Upper lobe of right lung (tissue), 1 donor: ENCODE results near the gene TMPRSS13. TPM values are rescaled to one million over a fixed set of nuclear protein-coding genes. Genes with fewer than 3 reads are reported as not detected.
A peak's percentile ranks its signal among the peaks of the same experiment; 100 is the strongest.

Experiments used
- ATAC-seq: fragments of 200-7000 bp; cut with Tn5 transposase; one replicate; pipeline ENCODE4 v1.9.1; 2020; ENCODE audit warnings: mild to moderate bottlenecking, moderate library complexity
- DNase-seq: peaks from one replicate; pipeline ENCODE4 v3.0.0-alpha.2; 2020
- H3K27ac ChIP-seq: fragments of 200-600 bp; one replicate; pipeline ENCODE4 v1.8.0; 2022
- H3K27me3 ChIP-seq: fragments of 200-600 bp; one replicate; pipeline ENCODE4 v1.8.0; 2022; ENCODE audit warnings: mild to moderate bottlenecking
- H3K36me3 ChIP-seq: fragments of 200-600 bp; one replicate; pipeline ENCODE4 v1.8.0; 2022
- H3K4me1 ChIP-seq: fragments of 200-600 bp; one replicate; pipeline ENCODE4 v1.8.0; 2022
- H3K4me3 ChIP-seq: fragments of 200-600 bp; one replicate; pipeline ENCODE4 v1.8.0; 2022; ENCODE audit warnings: mild to moderate bottlenecking
- H3K9me3 ChIP-seq: fragments of 200-600 bp; one replicate; pipeline ENCODE4 v1.8.0; 2022
- intact Hi-C: fragments of 100-400 bp; cut with DNase I; formaldehyde crosslinking; loops from one replicate; pipeline ENCODE4 v1.11.0; 2022
- total RNA-seq: library from RNA; stranded (reverse); fragmentation: NEBNext Ultra II Directional; extraction: Animal tissue kit (Norgen Biotek cat#: 25700); gene quantifications from one replicate; pipeline ENCODE4 v1.2.1, GENCODE V29; 2021
- TF ChIP-seq, protein P1 (sequence below): fragments of 200-600 bp; IDR thresholded peaks from one replicate; pipeline ENCODE4 v1.8.0; 2022; ENCODE audit warnings: antibody characterized with exemption
- donor health status: DM: no; HTN: yes; CAD: no; lungs with severe emphysema.

Gene TMPRSS13
- total RNA-seq, 1 donor from 2014 or later, result 9.9 TPM

DNA sequence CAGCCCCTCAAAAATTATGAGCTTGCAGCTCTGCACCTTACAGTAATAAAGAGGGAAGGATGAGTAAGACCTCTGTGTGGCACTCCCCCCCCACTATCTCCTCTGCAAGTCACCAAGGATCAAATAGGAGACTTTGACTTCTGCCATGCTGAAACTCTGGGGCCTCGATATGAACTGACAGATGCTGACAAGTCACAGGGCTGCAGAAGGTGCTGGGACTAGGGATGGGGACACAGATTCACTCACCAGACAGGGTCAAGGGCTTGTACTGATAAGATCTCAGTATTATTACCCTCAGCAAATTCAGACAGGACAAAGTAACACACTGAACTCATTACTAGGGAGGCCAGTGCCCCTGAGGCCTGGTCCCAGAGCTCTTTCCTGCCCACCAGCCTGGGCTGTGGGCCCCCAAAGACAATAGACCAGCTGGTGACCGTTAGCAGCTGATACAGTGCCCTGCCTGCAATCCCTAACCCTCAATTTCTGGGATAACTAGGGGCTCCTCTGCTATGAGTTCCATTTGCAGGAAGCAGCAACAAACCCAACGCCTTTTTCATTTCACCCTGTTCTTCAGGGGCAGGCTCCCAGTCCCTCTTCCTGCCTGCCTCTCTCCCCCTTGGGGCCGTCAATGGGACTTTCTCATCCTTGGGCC is 20.1 kb downstream of the TMPRSS13 start:
- Histone ChIP-seq H3K4me3 (no peak overlapping the region), H3K27me3 (no peaks in the 10 kb centered on the region), H3K9me3 (no peaks in the 10 kb centered on the region), H3K36me3 (no peaks in the 10 kb centered on the region), H3K4me1 (no peaks in the 10 kb centered on the region), H3K27ac (no peak overlapping the region)
- DNase-seq (no peak), ATAC-seq (no peak)
- TF ChIP-seq, protein P1, sequence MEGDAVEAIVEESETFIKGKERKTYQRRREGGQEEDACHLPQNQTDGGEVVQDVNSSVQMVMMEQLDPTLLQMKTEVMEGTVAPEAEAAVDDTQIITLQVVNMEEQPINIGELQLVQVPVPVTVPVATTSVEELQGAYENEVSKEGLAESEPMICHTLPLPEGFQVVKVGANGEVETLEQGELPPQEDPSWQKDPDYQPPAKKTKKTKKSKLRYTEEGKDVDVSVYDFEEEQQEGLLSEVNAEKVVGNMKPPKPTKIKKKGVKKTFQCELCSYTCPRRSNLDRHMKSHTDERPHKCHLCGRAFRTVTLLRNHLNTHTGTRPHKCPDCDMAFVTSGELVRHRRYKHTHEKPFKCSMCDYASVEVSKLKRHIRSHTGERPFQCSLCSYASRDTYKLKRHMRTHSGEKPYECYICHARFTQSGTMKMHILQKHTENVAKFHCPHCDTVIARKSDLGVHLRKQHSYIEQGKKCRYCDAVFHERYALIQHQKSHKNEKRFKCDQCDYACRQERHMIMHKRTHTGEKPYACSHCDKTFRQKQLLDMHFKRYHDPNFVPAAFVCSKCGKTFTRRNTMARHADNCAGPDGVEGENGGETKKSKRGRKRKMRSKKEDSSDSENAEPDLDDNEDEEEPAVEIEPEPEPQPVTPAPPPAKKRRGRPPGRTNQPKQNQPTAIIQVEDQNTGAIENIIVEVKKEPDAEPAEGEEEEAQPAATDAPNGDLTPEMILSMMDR, result no peak
- intact Hi-C loops, result no loop called here

DNA sequence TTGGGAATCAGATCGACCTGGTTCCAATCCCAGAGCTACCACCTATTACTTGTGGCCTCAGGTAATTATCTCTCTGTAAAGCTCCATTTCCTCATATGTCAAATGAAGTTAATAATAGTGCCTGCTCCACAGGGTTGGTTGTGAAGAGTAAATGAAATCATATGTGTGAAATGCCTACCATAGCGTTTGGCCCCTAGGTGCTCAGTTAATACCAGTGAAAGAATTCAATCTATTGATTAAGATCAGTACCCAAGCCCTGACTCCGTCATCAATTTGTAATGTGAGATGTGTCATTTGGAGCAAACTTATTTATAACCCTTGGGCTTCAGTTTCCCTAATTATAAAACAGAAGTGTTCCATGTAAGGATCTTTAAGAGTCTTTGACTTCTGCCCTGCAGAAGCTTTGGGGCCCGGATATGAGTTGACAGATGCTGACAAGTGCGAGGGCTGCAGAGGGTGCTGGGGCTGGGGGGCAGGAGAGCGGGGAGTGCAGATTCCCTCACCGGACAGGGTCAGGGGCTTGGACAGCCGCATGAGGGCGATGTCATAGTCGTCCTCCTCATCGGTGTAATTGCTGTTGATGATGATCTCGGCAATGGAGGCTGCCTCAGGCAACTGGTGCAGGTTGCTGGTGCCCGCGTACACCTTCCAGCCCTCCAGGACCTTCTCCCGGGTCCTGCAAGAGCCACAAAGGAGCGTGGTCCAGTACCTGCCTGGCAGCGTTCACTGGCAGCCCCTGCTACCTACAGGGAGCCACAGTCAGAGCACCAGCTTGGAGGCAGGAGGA is 20.9 kb downstream of the TMPRSS13 start:
- Histone ChIP-seq H3K4me1 (no peaks in the 10 kb centered on the region), H3K4me3 (no peak overlapping the region), H3K27ac (no peak overlapping the region), H3K27me3 (no peaks in the 10 kb centered on the region), H3K9me3 (no peaks in the 10 kb centered on the region), H3K36me3 (no peaks in the 10 kb centered on the region)
- no peak for ATAC-seq
- TF ChIP-seq, protein P1, result no peak
- intact Hi-C loops, result no loop called here
- DNase-seq, result no peak

DNA sequence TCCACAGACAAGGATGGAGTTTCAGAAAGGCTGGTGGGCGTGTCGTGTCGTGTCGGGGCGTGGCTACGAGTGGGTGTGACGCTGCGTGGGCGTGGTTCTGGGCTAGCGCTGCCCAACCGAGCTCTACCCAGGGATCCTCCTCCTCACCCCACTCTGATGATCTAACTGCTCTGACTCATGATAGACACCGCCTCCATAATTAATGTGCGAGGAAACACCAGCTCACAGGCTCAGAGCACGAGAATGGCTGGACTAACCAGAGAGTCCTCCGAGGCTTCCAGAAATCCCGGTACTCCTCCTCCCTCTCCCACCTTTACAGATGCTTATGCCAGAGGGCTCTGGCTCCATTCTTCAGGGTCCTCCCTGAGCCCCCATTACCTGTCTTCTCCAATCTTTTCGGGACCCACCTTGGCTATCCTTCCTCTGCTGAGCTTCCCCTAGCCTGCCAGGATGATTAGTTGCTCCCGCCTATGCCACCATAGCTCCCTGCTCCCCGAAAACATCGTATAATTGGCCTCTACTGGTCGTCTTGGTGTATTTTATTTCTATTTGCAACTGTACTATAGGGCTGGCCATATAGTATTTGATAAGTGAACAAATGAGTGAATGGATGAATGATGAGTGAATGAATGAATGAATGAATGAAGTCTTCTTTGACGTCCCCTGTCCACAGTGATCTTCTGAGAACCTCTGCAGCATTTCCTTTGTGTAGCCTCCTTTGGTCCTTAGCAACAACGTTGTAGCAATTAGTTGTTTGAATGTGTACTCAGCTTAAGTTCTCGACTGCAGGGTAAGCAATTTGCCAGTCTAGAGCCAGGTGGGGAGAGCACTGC is 21.7 kb downstream of the TMPRSS13 start:
- peak; percentile 95 for ATAC-seq
- no peak overlapping the region for H3K4me3 ChIP-seq
- TF ChIP-seq, protein P1, result no peak
- no peaks in the 10 kb centered on the region for H3K9me3 ChIP-seq
- no peak overlapping the region for H3K27ac ChIP-seq
- no peaks in the 10 kb centered on the region for H3K27me3 ChIP-seq
- intact Hi-C loops, result no loop called here
- no peaks in the 10 kb centered on the region for H3K36me3 ChIP-seq
- DNase-seq, result peak; percentile 83
- H3K4me1 ChIP-seq, result no peaks in the 10 kb centered on the region

DNA sequence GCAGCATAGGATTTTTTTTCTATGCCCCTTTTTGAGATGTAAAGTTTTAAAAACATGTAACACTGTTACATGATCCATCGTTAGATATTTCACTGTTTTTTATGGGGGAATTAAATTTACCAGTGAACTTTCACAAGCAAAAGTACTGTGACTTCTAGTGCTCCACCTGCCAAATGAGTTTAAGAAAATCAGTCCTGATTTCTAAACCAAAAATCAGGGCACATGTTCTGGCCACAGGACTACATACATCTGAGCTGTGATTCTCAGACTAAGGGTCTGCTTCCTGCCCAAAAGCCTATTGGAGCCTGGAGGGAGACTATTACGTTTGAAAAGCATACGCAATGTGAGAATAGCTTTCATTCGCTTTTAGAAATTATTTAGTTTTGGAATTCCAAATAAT is 22.5 kb downstream of the TMPRSS13 start:
- no peak overlapping the region for H3K4me3 ChIP-seq
- TF ChIP-seq, protein P1, result no peak
- no peaks in the 10 kb centered on the region for H3K36me3 ChIP-seq
- intact Hi-C loops, result no loop called here
- no peaks in the 10 kb centered on the region for H3K9me3 ChIP-seq
- no peak overlapping the region for H3K27ac ChIP-seq
- no peak for ATAC-seq
- no peaks in the 10 kb centered on the region for H3K4me1 ChIP-seq
- DNase-seq, result no peak
- no peaks in the 10 kb centered on the region for H3K27me3 ChIP-seq

DNA sequence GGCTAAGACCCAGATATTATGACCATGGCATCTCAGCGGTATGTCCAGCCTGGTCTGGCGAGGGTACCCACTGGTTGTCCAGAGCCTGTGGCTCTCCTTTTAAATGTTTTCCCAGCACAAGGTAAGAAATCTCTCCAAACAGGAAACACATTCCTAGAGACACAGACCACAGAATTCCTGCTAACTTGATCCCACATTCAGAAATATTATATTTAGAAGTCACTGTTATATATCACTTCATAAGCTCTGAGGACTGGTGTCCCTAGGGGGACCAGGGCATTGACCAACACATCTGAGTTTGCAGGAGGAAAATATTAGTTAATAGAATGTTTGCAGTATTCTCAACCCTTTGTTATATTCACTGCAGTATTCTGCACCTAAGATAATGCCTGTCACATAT is 23.1 kb downstream of the TMPRSS13 start:
- no peaks in the 10 kb centered on the region for H3K36me3 ChIP-seq
- no peak overlapping the region for H3K27ac ChIP-seq
- no peaks in the 10 kb centered on the region for H3K27me3 ChIP-seq
- intact Hi-C loops, result no loop called here
- no peak overlapping the region for H3K4me3 ChIP-seq
- H3K9me3 ChIP-seq, result no peaks in the 10 kb centered on the region
- no peaks in the 10 kb centered on the region for H3K4me1 ChIP-seq
- DNase-seq (no peak), ATAC-seq (no peak)
- TF ChIP-seq, protein P1, result no peak
